GM12872 (cell line): ENCODE measurements around the gene SOHLH2.

Experiments
- CTCF ChIP-seq: IDR thresholded peaks from 3 replicates; pipeline ENCODE4 v1.5.1; 2011; ENCODE audit warnings: low read depth, mild to moderate bottlenecking, low read length, moderate library complexity; ENCODE audit not compliant: insufficient read depth

The SOHLH2 gene

GRCh38 chr13:36183901-36184300, 30.5 kb downstream of the SOHLH2 start:
- no peak for TF ChIP-seq CTCF

- no peak for TF ChIP-seq CTCF
Measured at GRCh38 chr13:36175621-36176020, 38.7 kb downstream of the SOHLH2 start.

- TF ChIP-seq CTCF: no peak
Measured at GRCh38 chr13:36174923-36175322, 39.4 kb downstream of the SOHLH2 start.

GRCh38 chr13:36173571-36174322, 40.6 kb downstream of the SOHLH2 start:
- TF ChIP-seq CTCF: no peak

- TF ChIP-seq CTCF: no peak
Measured at GRCh38 chr13:36166046-36166445, 48.3 kb downstream of the SOHLH2 start.

GRCh38 chr13:36163809-36164308, 50.5 kb downstream of the SOHLH2 start:
- no peak for TF ChIP-seq CTCF

GRCh38 chr13:36163286-36163685, 51.1 kb downstream of the SOHLH2 start:
- TF ChIP-seq CTCF: no peak
